H4 (cell line): ENCODE measurements around the gene TCF7. TPM values are rescaled to one million over a fixed set of nuclear protein-coding genes. Genes with fewer than 3 reads are reported as not detected.
A peak's percentile ranks its signal among the peaks of the same experiment; 100 is the strongest.

Experiments
- DNase-seq: peaks from one replicate; pipeline ENCODE4 v3.0.0-alpha.2; 2015; ENCODE audit warnings: low spot score
- total RNA-seq: library from RNA; depleted of rRNA; stranded (reverse); fragments of >200 nt; shearing (Covaris generic); gene quantifications from 2 replicates; pipeline ENCODE4 v1.2.3, GENCODE V29; 2014; rRNA removed

The TCF7 gene
- total RNA-seq, 1 experiment from 2014 or later: 2.9 TPM

DNA sequence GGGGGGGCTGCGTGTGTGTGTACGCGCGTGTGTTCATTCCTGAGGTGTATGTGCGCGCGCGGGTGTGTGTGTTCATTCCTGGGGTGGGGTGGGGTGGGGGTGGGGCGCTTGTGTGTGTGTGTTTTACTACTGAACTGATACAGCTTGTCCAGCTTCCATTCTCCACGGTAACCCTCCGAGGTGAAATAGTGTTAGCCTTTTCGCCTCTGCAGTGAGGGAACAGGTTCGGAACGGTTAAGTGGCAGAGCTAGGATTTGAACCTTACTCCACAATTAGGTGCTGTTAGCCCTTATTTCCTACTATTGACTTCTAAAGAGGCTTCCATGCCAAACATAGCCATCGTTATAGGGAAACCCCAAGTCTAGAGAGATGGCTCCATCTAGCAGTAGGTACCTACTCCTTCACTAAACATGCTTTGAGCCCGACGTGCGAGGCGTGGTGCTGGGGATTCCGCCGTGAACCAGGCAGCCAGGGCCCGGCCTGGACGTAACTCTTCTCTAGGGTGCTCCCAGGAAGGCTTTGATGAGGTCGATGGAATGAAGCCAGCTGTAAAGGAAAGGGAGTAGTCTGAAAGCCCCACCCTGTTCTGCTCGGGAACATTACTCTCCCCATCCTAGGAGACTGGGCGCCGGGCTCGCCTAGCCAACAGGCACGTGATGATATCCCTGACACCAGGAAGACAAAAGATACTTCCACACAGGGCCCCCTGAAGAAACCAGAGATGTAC is 63.1 kb downstream of the TCF7 start:
- no peak for DNase-seq

DNA sequence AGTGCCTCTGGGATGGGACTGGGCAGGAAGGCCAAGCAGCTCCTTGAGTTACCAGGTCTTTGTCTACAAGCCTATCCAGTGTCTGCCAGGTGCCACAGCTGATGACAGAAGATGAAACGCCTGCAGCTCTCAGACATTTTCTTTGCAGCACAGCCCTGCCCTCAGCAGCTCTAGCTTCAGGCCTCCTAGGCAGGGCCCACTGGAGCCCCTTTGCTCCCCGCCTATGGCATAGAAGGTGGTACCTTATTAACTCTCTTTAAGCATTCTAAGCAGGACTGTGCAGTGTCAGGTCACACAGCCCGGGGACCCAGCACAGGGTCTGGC is 63.6 kb downstream of the TCF7 start:
- no peak for DNase-seq

DNA sequence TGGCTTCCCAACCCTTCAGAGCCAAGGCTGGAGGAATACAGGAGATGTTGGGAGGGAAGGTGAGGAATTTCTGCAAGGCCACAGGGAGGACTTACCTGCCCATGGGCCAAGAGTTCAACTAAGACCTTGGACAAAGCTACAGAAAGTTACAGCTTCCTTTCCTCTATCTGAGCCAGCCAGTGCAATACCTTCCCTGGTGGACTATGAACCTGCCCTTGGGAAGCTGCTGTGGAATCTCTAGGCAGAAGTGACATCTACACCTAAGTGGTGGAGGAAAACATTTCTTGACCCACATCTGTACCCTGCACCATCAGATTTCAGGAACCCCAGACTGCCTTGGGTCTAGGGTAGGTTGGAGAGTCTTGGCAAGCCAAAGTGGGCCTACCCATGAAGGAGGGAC is 69.0 kb downstream of the TCF7 start:
- DNase-seq: no peak

- DNase-seq: peak; percentile 56
Measured at GRCh38 chr5:134184155-134185135, 70.0 kb downstream of the TCF7 start.

GRCh38 chr5:134188092-134188491 is 73.6 kb downstream of the TCF7 start:
- DNase-seq: no peak

- no peak for DNase-seq
Measured at GRCh38 chr5:134189031-134189430, 74.5 kb downstream of the TCF7 start.

GRCh38 chr5:134195666-134196065 is 81.2 kb downstream of the TCF7 start:
- DNase-seq: no peak

Other genes with a start within 250 kb of the TCF7 start
- 141 and 166 TPM in 2 replicates for gene C5orf15, start 146.1 kb upstream of the TCF7 start, total RNA-seq
- gene VDAC1, start 109.7 kb upstream of the TCF7 start, total RNA-seq: 732 and 750 TPM in 2 replicates
- 886 and 1,193 TPM in 2 replicates for gene SKP1, start 62.3 kb downstream of the TCF7 start, total RNA-seq
- gene PPP2CA, start 111.4 kb downstream of the TCF7 start, total RNA-seq: 179 and 250 TPM in 2 replicates